ENCODE data around the gene TRERF1. TPM values are rescaled to one million over a fixed set of nuclear protein-coding genes. Genes with fewer than 3 reads are reported as not detected.
A peak's percentile ranks its signal among the peaks of the same experiment; 100 is the strongest.

TRERF1 gene
- total and polyA plus RNA-seq, 2 of the 8 experiments (the other 6 are each of a cell fraction or from before 2014, with no cell fraction given): 10.8 to 21.5 TPM

DNA sequence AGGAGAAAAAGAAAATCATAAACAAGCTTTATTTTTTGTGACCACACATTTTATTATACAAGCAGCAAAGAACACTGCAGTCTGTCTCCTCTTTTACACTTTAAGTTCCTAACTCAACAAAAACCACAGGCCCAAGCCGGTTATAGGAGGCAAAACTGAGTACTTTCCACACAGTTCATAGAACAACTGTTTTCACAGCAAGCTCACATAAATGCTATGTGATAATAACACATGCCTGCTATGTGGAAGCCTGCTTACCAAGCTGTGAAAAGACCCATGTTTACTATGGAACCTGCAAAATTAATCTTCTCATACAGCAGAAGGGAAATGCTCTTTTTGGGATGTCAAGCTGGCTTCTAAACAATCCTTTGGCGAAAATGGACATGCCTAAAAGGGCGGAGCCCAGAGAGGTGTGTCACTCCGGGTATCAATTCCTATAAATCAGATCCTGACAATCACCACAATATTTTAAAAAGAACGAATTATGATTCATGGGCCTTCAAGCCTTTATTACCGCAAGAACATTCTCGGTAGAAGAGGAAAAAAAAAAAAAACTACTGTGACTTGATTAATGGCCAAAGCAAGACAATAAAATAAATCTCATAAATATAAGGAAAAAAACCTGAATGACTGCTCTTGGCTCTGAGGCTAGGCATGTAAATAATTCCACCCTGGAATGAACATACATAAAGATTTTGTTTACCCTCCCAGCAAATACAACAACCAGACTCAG, 2.6 kb downstream of the TRERF1 start:
- Histone ChIP-seq H4K20me1 (replicated peaks in 1 of 2; ENCODE audit: control insufficient read depth in 1 of 2, insufficient read depth in 2 of 2, low read length in 2 of 2) (peaks cover 0 to 5% of the 10 kb centered on the region in 2 experiments), H3K79me2 (ENCODE audit: control insufficient read depth in 1 of 2, insufficient read depth in 2 of 2, low read length in 2 of 2) (peaks cover 49 to 68% of the 10 kb centered on the region in 2 experiments), H3K27me3 (replicated peaks in 1 of 4; ENCODE audit: control insufficient read depth in 3 of 4, extremely low read depth in 1 of 4, insufficient read depth in 3 of 4, low read length in 3 of 4) (no peaks in the 10 kb centered on the region), H2BK120ac (replicated peaks; ENCODE audit: low read depth, low read length) (no peak overlapping the region), H2BK20ac (ENCODE audit: low read length) (no peak overlapping the region), H3K56ac (replicated peaks; ENCODE audit: insufficient read length, low read depth, low read length) (no peak overlapping the region), H4K5ac (ENCODE audit: insufficient read length, low read depth, low read length) (no peak overlapping the region), H2BK12ac (ENCODE audit: low read depth, low read length) (no peak overlapping the region), H2BK5ac (ENCODE audit: low read depth, low read length) (no peak overlapping the region), H3K9me3 (ENCODE audit: insufficient read depth in 2 of 2, low read depth in 1 of 2, low read length in 1 of 2) (no peaks in the 10 kb centered on the region), H2BK15ac (ENCODE audit: low read length) (no peak overlapping the region), H2AFZ (ENCODE audit: low read length) (no peak overlapping the region), H4K8ac (ENCODE audit: extremely low read depth, insufficient read depth, low read length) (no peak overlapping the region), H3K23me2 (ENCODE audit: low read depth, low read length) (peaks cover 28% of the 10 kb centered on the region), H4K91ac (replicated peaks; ENCODE audit: insufficient read length, low read length) (no peak overlapping the region), H3K79me1 (ENCODE audit: low read depth, low read length) (peaks cover 14% of the 10 kb centered on the region), H3K14ac (ENCODE audit: insufficient read length) (no peak overlapping the region), H3K4me1 (replicated peaks in 1 of 4; ENCODE audit: control insufficient read depth in 3 of 4, insufficient read depth in 4 of 4, low read length in 3 of 4) (peaks cover 6 to 23% (median 12%) of the 10 kb centered on the region in 4 experiments), H2AK5ac (ENCODE audit: low read depth, low read length) (no peak overlapping the region), H3K9ac (replicated peaks in 1 of 4; ENCODE audit: extremely low read depth in 1 of 4, low read depth in 3 of 4, low read length in 3 of 4) (no peak overlapping the region), H3K27ac (ENCODE audit: low read depth, low read length) (no peak overlapping the region), H3K4ac (replicated peaks; ENCODE audit: insufficient read length, low read depth, low read length) (no peak overlapping the region), H3K4me2 (ENCODE audit: insufficient read depth in 1 of 2, low read depth in 2 of 2, low read length in 2 of 2) (peak overlapping the region; percentile 84 to 98), H3K23ac (ENCODE audit: insufficient read length) (no peak overlapping the region), H3K18ac (ENCODE audit: extremely low read depth, low read length) (no peak overlapping the region), H3K4me3 (ENCODE audit: extremely low read depth in 1 of 4, insufficient read depth in 2 of 4, low read depth in 3 of 4, low read length in 4 of 4) (peak overlapping the region; percentile 73 to 95 (median 85); a peak in 7 of 8 replicates), H3K36me3 (ENCODE audit: control insufficient read depth in 2 of 4, insufficient read depth in 4 of 4, low read length in 3 of 4) (no peaks in the 10 kb centered on the region)
- no peak for FAIRE-seq
- no peak for DNase-seq (ENCODE audit: low read depth in 1 of 2, low spot score in 2 of 2)
- no peak for TF ChIP-seq ASH2L (IDR thresholded peaks at IDR 0.05; ENCODE audit: low read length)
- no peak for TF ChIP-seq MAFK (IDR thresholded peaks at IDR 0.05; ENCODE audit: low read depth, low read length)
- TF ChIP-seq NRF1 (IDR thresholded peaks at IDR 0.05; ENCODE audit: low read depth, low read length): no peak
- POLR2A ChIA-PET (ENCODE audit: partially characterized antibody): interaction anchor here (1.0 to 7.2 kb wide), 2 partner anchors 8 to 9 kb away, joined by 4 to 88 read pairs; no protein-coding TSS in a partner anchor
- 74% methylated on average over 7 of the region's 7 CpGs; no CpG with 5 or more reads in 1 of the 2 experiments for WGBS, 2 experiments (ENCODE audit: extremely low coverage in 1 of 2, insufficient coverage in 1 of 2, insufficient read length in 1 of 2, insufficient replicate concordance in 2 of 2, low coverage in 1 of 2, low lambda C conversion rate in 2 of 2, missing lambda C conversion rate in 1 of 2)
- CTCF ChIA-PET (ENCODE audit: partially characterized antibody): interaction anchor here (0.7 to 2.0 kb wide), 8 partner anchors 10 to 188 kb away, joined by 3 to 10 read pairs (median 4); partner anchors contain the start of gene UBR2

Data from H1 (cell line).